ENCODE measurements around the gene LRGUK.

DNA sequence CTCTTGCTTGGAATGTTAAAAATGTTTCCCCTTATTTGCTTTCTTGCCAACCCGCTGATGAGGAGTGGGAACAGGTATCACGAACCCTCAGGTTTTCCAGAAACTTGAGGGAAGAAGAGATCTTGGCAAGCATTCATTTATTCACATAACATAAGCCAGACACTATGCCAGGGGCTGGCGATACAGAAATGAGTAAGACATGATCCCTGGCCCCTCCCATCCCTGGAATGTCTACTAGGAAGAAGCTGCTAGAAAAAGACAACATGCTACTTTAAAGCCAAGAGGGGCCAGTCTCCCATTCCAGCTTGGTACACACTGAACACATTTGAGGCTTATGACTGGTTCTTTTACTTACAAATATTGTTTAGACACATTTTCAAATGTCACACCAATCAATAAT is 163.1 kb downstream of the LRGUK start:
- TF ChIP-seq, protein P1, sequence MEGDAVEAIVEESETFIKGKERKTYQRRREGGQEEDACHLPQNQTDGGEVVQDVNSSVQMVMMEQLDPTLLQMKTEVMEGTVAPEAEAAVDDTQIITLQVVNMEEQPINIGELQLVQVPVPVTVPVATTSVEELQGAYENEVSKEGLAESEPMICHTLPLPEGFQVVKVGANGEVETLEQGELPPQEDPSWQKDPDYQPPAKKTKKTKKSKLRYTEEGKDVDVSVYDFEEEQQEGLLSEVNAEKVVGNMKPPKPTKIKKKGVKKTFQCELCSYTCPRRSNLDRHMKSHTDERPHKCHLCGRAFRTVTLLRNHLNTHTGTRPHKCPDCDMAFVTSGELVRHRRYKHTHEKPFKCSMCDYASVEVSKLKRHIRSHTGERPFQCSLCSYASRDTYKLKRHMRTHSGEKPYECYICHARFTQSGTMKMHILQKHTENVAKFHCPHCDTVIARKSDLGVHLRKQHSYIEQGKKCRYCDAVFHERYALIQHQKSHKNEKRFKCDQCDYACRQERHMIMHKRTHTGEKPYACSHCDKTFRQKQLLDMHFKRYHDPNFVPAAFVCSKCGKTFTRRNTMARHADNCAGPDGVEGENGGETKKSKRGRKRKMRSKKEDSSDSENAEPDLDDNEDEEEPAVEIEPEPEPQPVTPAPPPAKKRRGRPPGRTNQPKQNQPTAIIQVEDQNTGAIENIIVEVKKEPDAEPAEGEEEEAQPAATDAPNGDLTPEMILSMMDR (IDR thresholded peaks at IDR 0.05), result no peak
- no peak for TF ChIP-seq POLR2A (IDR thresholded peaks at IDR 0.05)
